ENCODE results near the gene YJEFN3.

The YJEFN3 gene

GRCh38 chr19:19498255-19498991 lies 30.3 kb upstream of the YJEFN3 start:
- DNase-seq, result no peak

DNA sequence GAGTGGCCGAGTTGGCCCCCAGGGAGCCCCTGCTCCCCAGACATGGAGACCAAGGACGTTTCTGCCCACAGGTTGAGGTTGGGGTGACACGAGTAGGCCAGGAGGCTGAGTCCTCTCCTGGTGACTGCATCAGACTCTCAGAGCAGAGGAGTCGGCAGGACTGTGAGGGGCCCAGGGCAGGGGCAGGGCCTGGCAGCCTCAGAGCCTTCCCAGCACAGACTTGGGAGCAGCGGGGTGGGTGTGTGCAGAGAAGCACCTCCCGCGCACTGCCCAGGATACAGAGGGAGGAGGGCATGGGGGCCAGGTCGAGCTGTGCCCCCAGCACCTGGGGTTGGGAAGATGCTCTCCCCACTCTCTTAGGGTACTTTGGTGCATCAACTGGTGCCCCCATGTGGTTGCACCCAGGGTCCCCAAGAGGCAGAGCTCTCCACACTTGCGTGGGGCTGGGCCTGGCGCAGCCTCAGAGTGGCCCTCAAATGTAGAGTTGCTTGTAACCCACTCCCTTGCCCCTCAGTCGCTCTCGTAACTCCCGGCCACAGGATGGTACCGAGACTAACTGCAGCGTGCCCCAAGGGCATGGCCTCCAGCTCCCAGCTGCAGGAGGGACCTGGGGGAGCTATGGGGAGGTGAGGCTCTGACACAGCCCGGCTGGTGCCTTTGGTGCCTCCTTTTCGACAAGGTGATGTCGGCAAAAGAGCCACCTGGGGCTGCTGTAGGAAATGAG lies 29.3 kb upstream of the YJEFN3 start:
- no peak for DNase-seq

DNA sequence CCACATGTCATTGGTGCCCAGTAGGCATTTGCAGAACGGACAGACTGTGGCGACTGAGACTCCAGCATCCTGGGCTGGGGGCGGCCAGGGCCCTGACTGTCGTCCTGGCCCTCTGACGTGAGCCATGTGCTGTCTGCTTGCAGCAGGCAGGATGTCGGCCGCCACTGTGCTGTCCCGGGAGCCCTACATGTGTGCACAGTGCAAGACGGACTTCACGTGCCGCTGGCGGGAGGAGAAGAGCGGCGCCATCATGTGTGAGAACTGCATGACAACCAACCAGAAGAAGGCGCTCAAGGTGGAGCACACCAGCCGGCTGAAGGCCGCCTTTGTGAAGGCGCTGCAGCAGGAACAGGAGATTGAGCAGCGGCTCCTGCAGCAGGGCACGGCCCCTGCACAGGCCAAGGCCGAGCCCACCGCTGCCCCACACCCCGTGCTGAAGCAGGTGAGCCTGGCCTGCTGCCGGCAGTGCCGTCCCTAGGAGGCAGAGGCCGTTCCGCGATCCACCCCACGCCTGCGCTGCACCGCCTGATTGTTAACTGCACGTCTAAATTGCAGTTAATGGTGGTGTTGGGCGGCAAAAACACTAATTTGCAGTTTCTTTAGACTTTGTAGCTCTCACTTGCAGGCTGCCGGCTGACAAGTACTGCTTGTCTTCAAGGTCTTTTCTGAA lies 27.6 kb upstream of the YJEFN3 start:
- DNase-seq, result no peak

- no peak for DNase-seq
Observed at GRCh38 chr19:19501798-19502197, 26.9 kb upstream of the YJEFN3 start.

DNA sequence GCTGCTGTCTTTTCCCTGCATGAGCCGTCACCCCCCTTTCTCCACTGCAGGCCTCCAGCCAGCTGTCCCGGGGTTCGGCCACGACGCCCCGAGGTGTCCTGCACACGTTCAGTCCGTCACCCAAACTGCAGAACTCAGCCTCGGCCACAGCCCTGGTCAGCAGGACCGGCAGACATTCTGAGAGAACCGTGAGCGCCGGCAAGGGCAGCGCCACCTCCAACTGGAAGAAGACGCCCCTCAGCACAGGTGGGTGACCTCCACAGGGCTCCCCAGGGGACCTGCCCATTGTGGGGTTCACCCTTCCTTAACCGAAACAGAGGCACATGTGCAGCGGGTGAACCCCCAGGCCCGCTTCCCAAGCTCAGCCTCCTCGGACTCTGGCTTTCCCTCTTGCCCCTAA lies 26.4 kb upstream of the YJEFN3 start:
- no peak for DNase-seq

GRCh38 chr19:19502808-19503602 lies 25.7 kb upstream of the YJEFN3 start:
- peak; percentile 15 for DNase-seq

DNA sequence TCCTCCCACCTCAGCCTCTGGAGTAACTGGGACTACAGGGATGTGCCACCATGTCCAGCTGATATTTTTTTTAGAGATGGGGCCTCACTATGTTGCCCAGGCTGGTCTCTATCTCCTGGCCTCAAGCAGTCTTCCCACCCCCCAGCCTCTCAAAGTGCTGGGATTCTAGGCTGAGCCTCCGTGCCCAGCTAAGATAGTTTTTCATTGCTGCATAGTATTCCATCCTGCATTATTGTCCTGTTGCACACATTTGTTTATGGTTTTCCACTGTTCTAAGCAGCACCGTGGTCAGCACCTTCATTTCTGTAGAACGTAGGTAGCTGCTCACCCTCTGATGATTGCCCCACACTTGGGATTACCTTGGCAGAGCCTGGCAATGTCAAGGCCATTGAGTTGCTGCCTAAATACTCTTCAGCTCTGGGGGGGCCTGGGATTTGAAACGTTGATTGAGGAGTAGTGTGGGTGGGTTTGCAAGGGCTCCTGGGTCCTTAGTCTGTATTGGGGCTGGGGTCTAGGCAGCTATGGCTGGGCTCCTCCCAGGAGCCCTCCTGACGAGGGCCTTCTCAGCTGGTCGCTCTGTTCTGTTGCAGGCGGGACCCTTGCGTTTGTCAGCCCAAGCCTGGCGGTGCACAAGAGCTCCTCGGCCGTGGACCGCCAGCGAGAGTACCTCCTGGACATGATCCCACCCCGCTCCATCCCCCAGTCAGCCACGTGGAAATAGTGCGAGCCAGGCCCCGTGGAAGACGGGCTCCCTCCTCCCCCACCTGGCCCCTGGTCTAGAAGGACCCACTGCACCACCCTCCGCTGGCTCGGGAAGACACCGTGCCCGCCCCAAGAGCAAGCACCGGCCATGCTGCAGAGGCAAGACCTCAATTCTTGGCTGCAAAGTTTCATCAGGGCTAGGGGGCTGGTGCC lies 23.7 kb upstream of the YJEFN3 start:
- no peak for DNase-seq

GRCh38 chr19:19505669-19506326 lies 22.9 kb upstream of the YJEFN3 start:
- no peak for DNase-seq

DNA sequence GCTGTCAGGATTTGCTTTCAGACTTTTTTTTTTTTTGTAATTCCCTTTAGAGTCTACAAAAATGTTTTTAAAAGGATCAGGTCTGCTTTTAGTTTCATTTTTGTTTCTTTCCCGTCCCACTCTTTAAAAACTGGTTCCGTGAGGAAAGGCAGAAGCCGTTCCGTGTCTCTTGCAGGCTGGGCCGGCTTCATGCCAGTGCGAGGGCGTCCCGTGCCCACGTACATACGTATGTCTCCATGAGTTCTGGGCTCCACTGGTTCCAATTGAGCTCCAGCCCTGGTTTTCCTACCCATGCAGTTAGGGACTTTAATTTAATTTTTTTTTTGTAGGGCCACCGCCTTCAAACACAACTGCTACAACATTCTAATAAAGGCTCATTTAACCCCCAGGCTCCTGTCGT lies 22.1 kb upstream of the YJEFN3 start:
- DNase-seq, result no peak

GRCh38 chr19:19507354-19507753 lies 21.4 kb upstream of the YJEFN3 start:
- DNase-seq, result no peak

- DNase-seq, result no peak
Observed at GRCh38 chr19:19508217-19508616, 20.5 kb upstream of the YJEFN3 start.

DNA sequence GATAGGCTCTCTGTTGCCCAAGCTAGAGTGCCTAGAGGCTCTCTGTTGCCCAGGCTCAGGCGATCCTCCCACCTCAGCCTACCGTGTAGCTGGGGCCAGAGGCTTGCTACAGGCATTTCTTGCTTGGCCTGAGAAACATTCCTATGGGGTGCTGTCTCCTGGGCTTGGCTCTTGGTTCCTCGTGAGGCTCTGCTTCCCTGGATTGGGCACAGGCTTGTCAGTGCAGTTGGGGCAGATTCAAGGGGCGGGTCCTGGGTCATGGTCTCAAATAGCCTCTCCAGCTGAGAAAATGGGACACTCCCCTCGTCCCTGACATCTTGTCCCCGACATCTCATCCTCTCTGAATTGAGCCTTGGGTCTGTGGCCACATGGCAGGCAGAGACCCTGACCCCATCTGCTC lies 18.3 kb upstream of the YJEFN3 start:
- DNase-seq, result no peak

- no peak for DNase-seq
Observed at GRCh38 chr19:19513682-19514081, 15.0 kb upstream of the YJEFN3 start.

- no peak for DNase-seq
Observed at GRCh38 chr19:19514215-19514657, 14.5 kb upstream of the YJEFN3 start.

- no peak for DNase-seq
Observed at GRCh38 chr19:19514881-19515641, 13.7 kb upstream of the YJEFN3 start, which contains the start of gene TSSK6. TSS of gene TSSK6 (minus strand) at chr19:19515548. CDS start at chr19:19515427, 121 bp downstream.

- peak; percentile 92 for DNase-seq
Observed at GRCh38 chr19:19515642-19516519, 12.8 kb upstream of the YJEFN3 start, which contains the start of gene NDUFA13. TSS of gene NDUFA13 (plus strand) at chr19:19516225. CDS start at chr19:19516239, 14 bp downstream.

DNA sequence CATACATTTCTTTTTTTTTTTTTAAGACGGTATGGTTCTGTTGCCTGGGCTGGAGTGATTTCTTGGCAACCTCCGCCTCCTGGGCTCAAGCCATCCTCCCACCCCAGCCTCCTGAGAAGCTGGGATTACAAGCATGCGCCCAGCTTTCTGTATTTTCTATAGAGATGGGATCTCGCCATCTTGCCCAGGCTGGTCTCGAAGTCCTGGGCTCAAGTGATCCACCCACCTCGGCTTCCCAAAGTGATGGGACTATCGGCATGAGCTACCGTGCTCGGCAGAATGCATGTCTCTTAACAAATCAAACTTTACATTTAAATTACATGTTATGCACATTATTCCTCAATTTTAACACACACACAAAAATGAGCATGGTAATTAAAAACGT lies 11.5 kb upstream of the YJEFN3 start:
- DNase-seq, result no peak

- DNase-seq, result no peak
Observed at GRCh38 chr19:19520989-19521388, 7.7 kb upstream of the YJEFN3 start.

DNA sequence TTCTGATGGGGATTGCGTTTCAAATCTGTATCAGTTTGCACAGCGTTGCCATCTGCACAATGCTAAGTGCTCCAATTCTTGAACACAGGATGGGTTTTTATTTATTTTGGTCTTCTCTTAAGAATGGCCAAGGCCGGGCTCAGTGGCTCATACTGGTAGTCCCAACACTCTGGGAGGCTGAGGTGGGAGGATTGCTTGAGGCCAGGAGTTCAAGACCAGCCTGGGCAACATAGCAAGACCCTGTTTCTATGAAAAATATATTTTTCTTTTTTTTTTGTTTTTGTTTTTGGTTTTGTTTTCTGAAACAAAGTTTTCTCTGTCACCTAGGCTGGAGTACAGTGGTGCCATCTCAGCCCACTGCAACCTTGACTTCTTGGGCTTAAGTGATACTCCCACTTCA lies 5.5 kb upstream of the YJEFN3 start:
- DNase-seq, result no peak
